Astrocyte (in vitro differentiated cells and primary cell): ENCODE measurements around the gene CPZ.

Source experiments
- EZH2 ChIP-seq: IDR thresholded peaks from 2 replicates; pipeline ENCODE4 v1.6.1; 2012; ENCODE audit warnings: mild to moderate bottlenecking, low read length, inconsistent platforms; ENCODE audit not compliant: insufficient read depth
- TF ChIP-seq, protein P1 (sequence below): IDR thresholded peaks from 2 replicates; pipeline ENCODE4 v1.5.1; 2011; ENCODE audit warnings: low read depth, mild to moderate bottlenecking, inconsistent platforms, low read length, moderate library complexity; ENCODE audit not compliant: insufficient read depth

- TF ChIP-seq, protein P1, sequence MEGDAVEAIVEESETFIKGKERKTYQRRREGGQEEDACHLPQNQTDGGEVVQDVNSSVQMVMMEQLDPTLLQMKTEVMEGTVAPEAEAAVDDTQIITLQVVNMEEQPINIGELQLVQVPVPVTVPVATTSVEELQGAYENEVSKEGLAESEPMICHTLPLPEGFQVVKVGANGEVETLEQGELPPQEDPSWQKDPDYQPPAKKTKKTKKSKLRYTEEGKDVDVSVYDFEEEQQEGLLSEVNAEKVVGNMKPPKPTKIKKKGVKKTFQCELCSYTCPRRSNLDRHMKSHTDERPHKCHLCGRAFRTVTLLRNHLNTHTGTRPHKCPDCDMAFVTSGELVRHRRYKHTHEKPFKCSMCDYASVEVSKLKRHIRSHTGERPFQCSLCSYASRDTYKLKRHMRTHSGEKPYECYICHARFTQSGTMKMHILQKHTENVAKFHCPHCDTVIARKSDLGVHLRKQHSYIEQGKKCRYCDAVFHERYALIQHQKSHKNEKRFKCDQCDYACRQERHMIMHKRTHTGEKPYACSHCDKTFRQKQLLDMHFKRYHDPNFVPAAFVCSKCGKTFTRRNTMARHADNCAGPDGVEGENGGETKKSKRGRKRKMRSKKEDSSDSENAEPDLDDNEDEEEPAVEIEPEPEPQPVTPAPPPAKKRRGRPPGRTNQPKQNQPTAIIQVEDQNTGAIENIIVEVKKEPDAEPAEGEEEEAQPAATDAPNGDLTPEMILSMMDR: no peak
- TF ChIP-seq EZH2: no peak
These were observed 20.1 kb downstream of the CPZ start for GRCh38 chr4:8612646-8613045.
